ENCODE data around the gene CYP4A22. TPM values are rescaled to one million over a fixed set of nuclear protein-coding genes. Genes with fewer than 3 reads are reported as not detected.

Gene CYP4A22
- total and polyA plus RNA-seq, 2 experiments from 2014 or later, result not detected

DNA sequence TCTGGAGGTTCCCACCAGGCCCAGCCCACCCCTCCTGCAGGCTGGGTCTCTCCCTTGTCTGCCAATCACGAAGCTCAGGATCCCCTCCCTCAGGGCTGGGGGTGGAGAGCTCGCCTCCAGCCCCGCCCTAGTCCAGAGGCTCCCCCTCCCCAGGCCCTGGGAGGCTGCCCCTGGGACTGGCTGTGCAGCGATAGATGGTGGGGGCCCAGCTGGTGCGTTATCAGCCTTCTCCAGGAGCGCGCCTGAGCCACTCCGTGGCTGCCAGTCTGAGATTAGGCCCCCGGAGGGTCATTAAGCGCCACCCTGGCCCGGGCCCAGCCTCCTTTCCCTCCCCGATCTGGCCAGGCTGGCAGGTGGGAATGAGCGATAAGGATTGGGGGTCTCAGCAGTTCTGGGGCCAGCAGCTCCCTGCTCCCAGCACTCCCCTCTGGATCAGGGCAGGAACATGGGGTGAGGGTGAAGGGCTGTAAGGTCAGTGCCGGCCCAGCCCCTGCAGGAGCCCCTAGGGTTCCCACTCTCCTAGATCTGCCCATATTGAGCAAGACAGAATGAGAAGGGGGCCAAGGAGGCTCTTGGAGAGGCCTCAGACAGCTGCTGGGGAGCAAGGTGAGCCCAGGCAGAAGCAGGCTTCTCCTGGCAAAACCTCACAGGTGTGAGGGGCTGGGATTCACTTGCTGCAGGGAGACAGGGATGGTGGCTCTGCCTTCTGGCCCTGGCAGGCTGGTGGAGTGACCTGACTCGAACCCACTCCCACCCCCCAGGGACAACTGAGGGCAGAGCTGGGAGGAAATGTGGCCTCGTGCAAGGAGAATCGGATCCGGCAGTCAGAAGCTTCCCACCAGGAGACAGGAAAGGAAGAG, 44.1 kb downstream of the CYP4A22 start (continued):
- TF ChIP-seq CREB1 (CRISPR knock-in tag; IDR thresholded peaks at IDR 0.05; ENCODE audit: low read depth) (no peak), ZNF331 (CRISPR knock-in tag; IDR thresholded peaks at IDR 0.05; ENCODE audit: low read depth) (no peak), STAT1 (IDR thresholded peaks at IDR 0.05; ENCODE audit: unreplicated experiment) (no peak), POLR2AphosphoS5 (IDR thresholded peaks at IDR 0.05; ENCODE audit: low read depth) (no peak), EZH2phosphoT487 (IDR thresholded peaks at IDR 0.05; ENCODE audit: unreplicated experiment) (no peak), JUNB (IDR thresholded peaks at IDR 0.05; ENCODE audit: unreplicated experiment) (no peak), NANOG (IDR thresholded peaks at IDR 0.05; ENCODE audit: borderline replicate concordance) (no peak), EZH2 (IDR thresholded peaks at IDR 0.05; ENCODE audit: low read depth, unreplicated experiment) (no peak)
- TF ChIP-seq, protein P1, sequence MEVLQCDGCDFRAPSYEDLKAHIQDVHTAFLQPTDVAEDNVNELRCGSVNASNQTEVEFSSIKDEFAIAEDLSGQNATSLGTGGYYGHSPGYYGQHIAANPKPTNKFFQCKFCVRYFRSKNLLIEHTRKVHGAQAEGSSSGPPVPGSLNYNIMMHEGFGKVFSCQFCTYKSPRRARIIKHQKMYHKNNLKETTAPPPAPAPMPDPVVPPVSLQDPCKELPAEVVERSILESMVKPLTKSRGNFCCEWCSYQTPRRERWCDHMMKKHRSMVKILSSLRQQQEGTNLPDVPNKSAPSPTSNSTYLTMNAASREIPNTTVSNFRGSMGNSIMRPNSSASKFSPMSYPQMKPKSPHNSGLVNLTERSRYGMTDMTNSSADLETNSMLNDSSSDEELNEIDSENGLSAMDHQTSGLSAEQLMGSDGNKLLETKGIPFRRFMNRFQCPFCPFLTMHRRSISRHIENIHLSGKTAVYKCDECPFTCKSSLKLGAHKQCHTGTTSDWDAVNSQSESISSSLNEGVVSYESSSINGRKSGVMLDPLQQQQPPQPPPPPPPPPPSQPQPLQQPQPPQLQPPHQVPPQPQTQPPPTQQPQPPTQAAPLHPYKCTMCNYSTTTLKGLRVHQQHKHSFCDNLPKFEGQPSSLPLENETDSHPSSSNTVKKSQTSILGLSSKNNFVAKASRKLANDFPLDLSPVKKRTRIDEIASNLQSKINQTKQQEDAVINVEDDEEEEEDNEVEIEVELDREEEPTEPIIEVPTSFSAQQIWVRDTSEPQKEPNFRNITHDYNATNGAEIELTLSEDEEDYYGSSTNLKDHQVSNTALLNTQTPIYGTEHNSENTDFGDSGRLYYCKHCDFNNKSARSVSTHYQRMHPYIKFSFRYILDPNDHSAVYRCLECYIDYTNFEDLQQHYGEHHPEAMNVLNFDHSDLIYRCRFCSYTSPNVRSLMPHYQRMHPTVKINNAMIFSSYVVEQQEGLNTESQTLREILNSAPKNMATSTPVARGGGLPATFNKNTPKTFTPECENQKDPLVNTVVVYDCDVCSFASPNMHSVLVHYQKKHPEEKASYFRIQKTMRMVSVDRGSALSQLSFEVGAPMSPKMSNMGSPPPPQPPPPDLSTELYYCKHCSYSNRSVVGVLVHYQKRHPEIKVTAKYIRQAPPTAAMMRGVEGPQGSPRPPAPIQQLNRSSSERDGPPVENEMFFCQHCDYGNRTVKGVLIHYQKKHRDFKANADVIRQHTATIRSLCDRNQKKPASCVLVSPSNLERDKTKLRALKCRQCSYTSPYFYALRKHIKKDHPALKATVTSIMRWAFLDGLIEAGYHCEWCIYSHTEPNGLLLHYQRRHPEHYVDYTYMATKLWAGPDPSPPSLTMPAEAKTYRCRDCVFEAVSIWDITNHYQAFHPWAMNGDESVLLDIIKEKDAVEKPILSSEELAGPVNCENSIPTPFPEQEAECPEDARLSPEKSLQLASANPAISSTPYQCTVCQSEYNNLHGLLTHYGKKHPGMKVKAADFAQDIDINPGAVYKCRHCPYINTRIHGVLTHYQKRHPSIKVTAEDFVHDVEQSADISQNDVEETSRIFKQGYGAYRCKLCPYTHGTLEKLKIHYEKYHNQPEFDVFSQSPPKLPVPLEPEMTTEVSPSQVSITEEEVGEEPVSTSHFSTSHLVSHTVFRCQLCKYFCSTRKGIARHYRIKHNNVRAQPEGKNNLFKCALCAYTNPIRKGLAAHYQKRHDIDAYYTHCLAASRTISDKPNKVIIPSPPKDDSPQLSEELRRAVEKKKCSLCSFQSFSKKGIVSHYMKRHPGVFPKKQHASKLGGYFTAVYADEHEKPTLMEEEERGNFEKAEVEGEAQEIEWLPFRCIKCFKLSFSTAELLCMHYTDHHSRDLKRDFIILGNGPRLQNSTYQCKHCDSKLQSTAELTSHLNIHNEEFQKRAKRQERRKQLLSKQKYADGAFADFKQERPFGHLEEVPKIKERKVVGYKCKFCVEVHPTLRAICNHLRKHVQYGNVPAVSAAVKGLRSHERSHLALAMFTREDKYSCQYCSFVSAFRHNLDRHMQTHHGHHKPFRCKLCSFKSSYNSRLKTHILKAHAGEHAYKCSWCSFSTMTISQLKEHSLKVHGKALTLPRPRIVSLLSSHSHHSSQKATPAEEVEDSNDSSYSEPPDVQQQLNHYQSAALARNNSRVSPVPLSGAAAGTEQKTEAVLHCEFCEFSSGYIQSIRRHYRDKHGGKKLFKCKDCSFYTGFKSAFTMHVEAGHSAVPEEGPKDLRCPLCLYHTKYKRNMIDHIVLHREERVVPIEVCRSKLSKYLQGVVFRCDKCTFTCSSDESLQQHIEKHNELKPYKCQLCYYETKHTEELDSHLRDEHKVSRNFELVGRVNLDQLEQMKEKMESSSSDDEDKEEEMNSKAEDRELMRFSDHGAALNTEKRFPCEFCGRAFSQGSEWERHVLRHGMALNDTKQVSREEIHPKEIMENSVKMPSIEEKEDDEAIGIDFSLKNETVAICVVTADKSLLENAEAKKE (CRISPR knock-in tag; IDR thresholded peaks at IDR 0.05), result no peak
